DND-41 (cell line): ENCODE results near the gene PARVB.

Experiments used
- ATAC-seq: fragments of 200-7000 bp; cut with Tn5 transposase; 3 replicates; pipeline ENCODE4 v1.9.1; 2021; ENCODE audit warnings: low read depth; ENCODE audit not compliant: insufficient read depth
- DNase-seq: peaks from one replicate; pipeline ENCODE4 v3.0.0-alpha.2; 2020
- H2AFZ ChIP-seq: 2 replicates; pipeline ENCODE4 v1.6.0; 2012; ENCODE audit warnings: low read depth, low read length
- H3K27ac ChIP-seq: 2 replicates; pipeline ENCODE4 v1.5.1; 2012; ENCODE audit warnings: low read length, inconsistent platforms
- H3K27me3 ChIP-seq: fragments of 200-600 bp; sonication (generic); 2 replicates; pipeline ENCODE4 v1.6.0; 2012; ENCODE audit warnings: low read length, mild to moderate bottlenecking, inconsistent platforms; ENCODE audit not compliant: insufficient read depth, poor library complexity
- H3K36me3 ChIP-seq: 2 replicates; pipeline ENCODE4 v1.5.1; 2012; ENCODE audit warnings: low read length, inconsistent platforms; ENCODE audit not compliant: insufficient read depth
- H3K4me1 ChIP-seq: 2 replicates; pipeline ENCODE4 v1.5.1; 2012; ENCODE audit warnings: mild to moderate bottlenecking, low read length; ENCODE audit not compliant: insufficient read depth
- H3K4me2 ChIP-seq: 2 replicates; pipeline ENCODE4 v1.6.0; 2012; ENCODE audit warnings: mild to moderate bottlenecking, moderate library complexity, low read length, inconsistent platforms; ENCODE audit not compliant: insufficient read depth
- H3K4me3 ChIP-seq, 2 experiments: fragments of 200-600 bp in 1 of 2; shearing (Covaris generic) in 1 of 2; 2 replicates each; pipeline ENCODE4 v1.5.1; 2012 to 2016; ENCODE audit warnings: inconsistent platforms in 2 of 2, low read length in 2 of 2, mild to moderate bottlenecking in 2 of 2, low read depth in 1 of 2, moderate library complexity in 1 of 2
- H3K79me2 ChIP-seq: 2 replicates; pipeline ENCODE4 v1.6.0; 2012; ENCODE audit warnings: low read length, inconsistent platforms; ENCODE audit not compliant: insufficient read depth
- H3K9ac ChIP-seq: 2 replicates; pipeline ENCODE4 v1.6.0; 2012; ENCODE audit warnings: low read depth, mild to moderate bottlenecking, inconsistent platforms, low read length, moderate library complexity
- H3K9me3 ChIP-seq: 2 replicates; pipeline ENCODE4 v1.5.1; 2012; ENCODE audit warnings: low read length, moderate library complexity, mild to moderate bottlenecking, inconsistent platforms; ENCODE audit not compliant: insufficient read depth, severe bottlenecking
- H4K20me1 ChIP-seq: 2 replicates; pipeline ENCODE4 v1.6.0; 2012; ENCODE audit warnings: low read length; ENCODE audit not compliant: insufficient read depth
- EZH2 ChIP-seq: IDR thresholded peaks from 3 replicates; pipeline ENCODE4 v1.6.1; 2012; ENCODE audit warnings: borderline replicate concordance, low read depth, mild to moderate bottlenecking, moderate library complexity, low read length, inconsistent platforms; ENCODE audit not compliant: severe bottlenecking
- TF ChIP-seq, protein P1 (sequence below): IDR thresholded peaks from 2 replicates; pipeline ENCODE4 v1.5.1; 2012; ENCODE audit warnings: borderline replicate concordance, low read length, moderate library complexity, mild to moderate bottlenecking; ENCODE audit not compliant: poor library complexity, severe bottlenecking; ENCODE audit errors: extremely low read depth

Gene PARVB

DNA sequence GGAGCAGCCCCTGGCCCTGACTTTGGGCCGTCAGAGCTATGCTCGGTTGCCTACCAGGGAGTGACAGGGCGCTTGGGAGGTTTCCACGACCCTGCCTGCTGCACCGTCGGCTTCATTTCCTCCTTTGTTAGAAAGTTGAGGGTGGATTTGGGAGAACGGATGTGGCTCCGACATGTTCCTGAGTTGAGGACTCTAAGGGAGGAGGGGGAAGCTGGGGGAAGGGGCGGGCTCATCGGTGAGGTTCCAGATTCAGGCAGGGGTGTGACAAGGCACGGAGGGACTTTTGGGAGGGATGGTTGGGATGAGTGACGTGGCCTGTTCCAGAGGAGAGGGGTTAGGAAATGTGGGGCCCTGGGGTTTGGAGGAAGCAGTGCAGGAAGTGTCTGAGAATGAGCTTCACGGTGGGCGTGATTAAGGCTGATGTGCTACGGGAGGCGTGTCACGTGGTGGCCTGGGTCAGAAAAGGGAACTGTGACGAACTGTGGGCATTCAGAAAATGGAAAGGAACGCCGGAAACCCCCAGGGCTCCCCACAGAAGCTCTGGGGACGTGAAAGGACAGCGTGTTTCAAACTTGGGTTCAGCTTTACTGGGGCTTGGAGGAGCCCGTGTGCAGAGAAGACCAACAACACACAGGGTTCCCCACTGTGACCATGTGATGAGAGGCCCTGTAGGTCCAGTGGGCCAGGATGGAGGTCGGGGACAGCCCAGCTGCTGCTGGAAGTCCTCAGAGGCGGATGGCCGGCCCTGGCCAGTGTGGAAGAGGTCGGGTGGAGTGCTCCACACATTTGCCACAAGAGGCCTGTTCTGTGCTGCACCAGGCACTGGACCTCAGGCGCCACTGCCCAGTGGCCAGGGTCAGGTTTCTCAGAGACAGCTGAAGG, 2.8 kb downstream of the PARVB start:
- H3K4me2 ChIP-seq: no peak overlapping the region
- H3K9ac ChIP-seq: no peak overlapping the region
- DNase-seq (no peak), ATAC-seq (no peak)
- H2AFZ ChIP-seq: no peak overlapping the region
- H3K27ac ChIP-seq: no peak overlapping the region
- no peaks in the 10 kb centered on the region for H3K36me3 ChIP-seq
- TF ChIP-seq, protein P1, sequence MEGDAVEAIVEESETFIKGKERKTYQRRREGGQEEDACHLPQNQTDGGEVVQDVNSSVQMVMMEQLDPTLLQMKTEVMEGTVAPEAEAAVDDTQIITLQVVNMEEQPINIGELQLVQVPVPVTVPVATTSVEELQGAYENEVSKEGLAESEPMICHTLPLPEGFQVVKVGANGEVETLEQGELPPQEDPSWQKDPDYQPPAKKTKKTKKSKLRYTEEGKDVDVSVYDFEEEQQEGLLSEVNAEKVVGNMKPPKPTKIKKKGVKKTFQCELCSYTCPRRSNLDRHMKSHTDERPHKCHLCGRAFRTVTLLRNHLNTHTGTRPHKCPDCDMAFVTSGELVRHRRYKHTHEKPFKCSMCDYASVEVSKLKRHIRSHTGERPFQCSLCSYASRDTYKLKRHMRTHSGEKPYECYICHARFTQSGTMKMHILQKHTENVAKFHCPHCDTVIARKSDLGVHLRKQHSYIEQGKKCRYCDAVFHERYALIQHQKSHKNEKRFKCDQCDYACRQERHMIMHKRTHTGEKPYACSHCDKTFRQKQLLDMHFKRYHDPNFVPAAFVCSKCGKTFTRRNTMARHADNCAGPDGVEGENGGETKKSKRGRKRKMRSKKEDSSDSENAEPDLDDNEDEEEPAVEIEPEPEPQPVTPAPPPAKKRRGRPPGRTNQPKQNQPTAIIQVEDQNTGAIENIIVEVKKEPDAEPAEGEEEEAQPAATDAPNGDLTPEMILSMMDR: no peak
- TF ChIP-seq EZH2: no peak
- no peaks in the 10 kb centered on the region for H3K27me3 ChIP-seq
- no peaks in the 10 kb centered on the region for H3K4me1 ChIP-seq
- H3K9me3 ChIP-seq: no peaks in the 10 kb centered on the region
- H3K4me3 ChIP-seq: no peak overlapping the region
- no peaks in the 10 kb centered on the region for H3K79me2 ChIP-seq
- H4K20me1 ChIP-seq: no peaks in the 10 kb centered on the region

DNA sequence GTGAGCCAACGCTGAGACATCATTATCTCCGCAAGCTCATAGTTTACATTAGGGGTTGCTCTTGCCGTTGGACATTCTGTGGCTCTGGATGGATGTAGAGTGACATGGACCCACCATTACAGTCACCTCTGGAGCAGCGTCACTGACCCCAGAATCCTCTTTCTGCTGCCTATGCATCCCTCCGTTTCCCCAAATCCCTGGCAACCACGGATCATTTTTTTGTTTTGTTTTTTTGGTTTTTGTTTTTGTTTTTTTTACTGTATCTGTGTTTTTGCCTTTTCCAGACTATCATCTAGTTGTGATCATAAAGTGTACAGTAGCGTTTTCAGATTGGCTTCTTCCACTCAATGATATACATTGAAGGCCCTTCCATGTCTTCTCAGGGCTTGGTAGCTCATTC, 4.0 kb downstream of the PARVB start:
- TF ChIP-seq, protein P1: no peak
- no peak for TF ChIP-seq EZH2
- Histone ChIP-seq H3K4me1 (no peaks in the 10 kb centered on the region), H3K4me3 (no peak overlapping the region), H3K79me2 (no peaks in the 10 kb centered on the region), H3K36me3 (no peaks in the 10 kb centered on the region), H3K4me2 (no peak overlapping the region), H2AFZ (no peak overlapping the region), H3K9me3 (no peaks in the 10 kb centered on the region), H3K9ac (no peak overlapping the region), H3K27ac (no peak overlapping the region), H3K27me3 (no peaks in the 10 kb centered on the region), H4K20me1 (no peaks in the 10 kb centered on the region)
- ATAC-seq (no peak), DNase-seq (no peak)

DNA sequence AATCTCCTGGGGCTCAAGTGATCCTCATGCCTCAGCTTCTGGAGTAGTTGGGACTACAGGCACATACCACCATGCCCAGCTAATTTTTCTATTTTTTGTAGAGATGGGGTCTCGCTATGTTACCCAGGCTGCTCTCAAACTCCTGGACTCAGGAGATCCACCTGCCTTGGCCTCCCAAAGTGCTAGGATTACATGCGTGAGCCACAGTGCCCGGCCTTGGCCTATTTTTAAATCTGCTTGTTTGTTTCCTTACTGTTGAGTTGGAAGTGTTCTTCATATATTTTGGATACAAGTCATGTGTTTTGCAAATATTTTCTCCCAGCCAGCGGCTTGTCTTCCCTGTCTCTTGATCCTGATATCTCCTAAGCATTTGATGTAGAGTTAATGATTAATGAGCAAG, 5.0 kb downstream of the PARVB start:
- ATAC-seq (no peak), DNase-seq (no peak)
- Histone ChIP-seq H3K4me3 (no peak overlapping the region), H3K4me2 (no peak overlapping the region), H3K9me3 (no peaks in the 10 kb centered on the region), H3K79me2 (no peaks in the 10 kb centered on the region), H3K36me3 (no peaks in the 10 kb centered on the region), H3K27ac (no peak overlapping the region), H3K4me1 (no peaks in the 10 kb centered on the region), H2AFZ (no peak overlapping the region), H3K27me3 (no peaks in the 10 kb centered on the region), H3K9ac (no peak overlapping the region), H4K20me1 (no peaks in the 10 kb centered on the region)
- TF ChIP-seq, protein P1: no peak
- TF ChIP-seq EZH2: no peak
